ENCODE results near the gene C1orf226.

- TF ChIP-seq TARDBP (IDR thresholded peaks at IDR 0.05) (peak; percentile 78), KAT8 (IDR thresholded peaks at IDR 0.05; ENCODE audit: low read depth) (no peak), NFYB (IDR thresholded peaks at IDR 0.05; ENCODE audit: extremely low read depth, insufficient read length) (no peak), ZBTB33 (CRISPR knock-in tag; IDR thresholded peaks at IDR 0.05) (no peak), BCL6 (CRISPR knock-in tag; IDR thresholded peaks at IDR 0.05) (no peak), ERF (CRISPR knock-in tag; IDR thresholded peaks at IDR 0.05) (0 out of 2 replicates have a peak, but pooled peaks have one; percentile 64), FOS (IDR thresholded peaks at IDR 0.05; ENCODE audit: extremely low read depth, insufficient read length) (no peak), U2AF2 (optimal IDR thresholded peaks at IDR 0.05; ENCODE audit: low read depth, low read length) (no peak), EZH2 (IDR thresholded peaks at IDR 0.05; ENCODE audit: borderline replicate concordance, low read depth, low read length) (peak; percentile 52; the same call in 1 of the 2 replicates), EP300 (IDR thresholded peaks at IDR 0.05; ENCODE audit: low read length) (peak; percentile 98)
- TF ChIP-seq, protein P1, sequence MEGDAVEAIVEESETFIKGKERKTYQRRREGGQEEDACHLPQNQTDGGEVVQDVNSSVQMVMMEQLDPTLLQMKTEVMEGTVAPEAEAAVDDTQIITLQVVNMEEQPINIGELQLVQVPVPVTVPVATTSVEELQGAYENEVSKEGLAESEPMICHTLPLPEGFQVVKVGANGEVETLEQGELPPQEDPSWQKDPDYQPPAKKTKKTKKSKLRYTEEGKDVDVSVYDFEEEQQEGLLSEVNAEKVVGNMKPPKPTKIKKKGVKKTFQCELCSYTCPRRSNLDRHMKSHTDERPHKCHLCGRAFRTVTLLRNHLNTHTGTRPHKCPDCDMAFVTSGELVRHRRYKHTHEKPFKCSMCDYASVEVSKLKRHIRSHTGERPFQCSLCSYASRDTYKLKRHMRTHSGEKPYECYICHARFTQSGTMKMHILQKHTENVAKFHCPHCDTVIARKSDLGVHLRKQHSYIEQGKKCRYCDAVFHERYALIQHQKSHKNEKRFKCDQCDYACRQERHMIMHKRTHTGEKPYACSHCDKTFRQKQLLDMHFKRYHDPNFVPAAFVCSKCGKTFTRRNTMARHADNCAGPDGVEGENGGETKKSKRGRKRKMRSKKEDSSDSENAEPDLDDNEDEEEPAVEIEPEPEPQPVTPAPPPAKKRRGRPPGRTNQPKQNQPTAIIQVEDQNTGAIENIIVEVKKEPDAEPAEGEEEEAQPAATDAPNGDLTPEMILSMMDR (IDR thresholded peaks at IDR 0.05 in 2 of 3, conservative IDR thresholded peaks at IDR 0.05 in 1 of 3; ENCODE audit: insufficient read depth in 2 of 3, low read depth in 1 of 3, low read length in 3 of 3): no peak
Observed at GRCh38 chr1:162386292-162387225, 5.0 kb downstream of the C1orf226 start.
